GM19397 (cell line): ENCODE measurements around the gene TLK1.
"Not testable (repeated sequence)": the region's sequence is repeated elsewhere in the genome, so short reads cannot be mapped to it uniquely, and the experiment has no call there.

Experiments used
- ATAC-seq: cut with Tn5 transposase; IDR thresholded peaks from one replicate; pipeline ENCODE4 v1.9.1; 2021; ENCODE audit warnings: mild to moderate bottlenecking, moderate library complexity; ENCODE audit not compliant: unreplicated experiment

TLK1 gene

GRCh38 chr2:171146071-171146470 is 14.6 kb downstream of the TLK1 start:
- ATAC-seq: no peak

DNA sequence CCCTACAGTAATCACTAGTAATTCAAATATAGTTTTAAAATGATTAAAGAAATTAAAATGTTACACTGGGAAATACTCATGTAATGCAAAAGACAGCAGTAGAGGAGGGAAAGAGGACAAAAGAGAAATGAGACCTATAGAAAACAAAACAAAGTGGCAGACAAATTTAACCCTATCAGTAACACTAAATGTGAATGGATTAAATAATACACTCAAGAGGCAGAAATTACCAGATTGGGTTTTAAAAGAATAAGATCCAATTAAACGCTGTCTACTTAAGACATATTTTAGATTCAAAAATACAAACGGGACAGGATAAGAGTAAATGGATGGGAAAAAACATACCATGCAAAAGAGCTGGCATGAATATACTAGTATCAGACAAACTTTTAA is 17.0 kb downstream of the TLK1 start:
- ATAC-seq: no peak

GRCh38 chr2:171142398-171142797 is 18.3 kb downstream of the TLK1 start:
- ATAC-seq: no peak

- ATAC-seq: no peak
Observed at GRCh38 chr2:171141320-171141719, 19.4 kb downstream of the TLK1 start.

DNA sequence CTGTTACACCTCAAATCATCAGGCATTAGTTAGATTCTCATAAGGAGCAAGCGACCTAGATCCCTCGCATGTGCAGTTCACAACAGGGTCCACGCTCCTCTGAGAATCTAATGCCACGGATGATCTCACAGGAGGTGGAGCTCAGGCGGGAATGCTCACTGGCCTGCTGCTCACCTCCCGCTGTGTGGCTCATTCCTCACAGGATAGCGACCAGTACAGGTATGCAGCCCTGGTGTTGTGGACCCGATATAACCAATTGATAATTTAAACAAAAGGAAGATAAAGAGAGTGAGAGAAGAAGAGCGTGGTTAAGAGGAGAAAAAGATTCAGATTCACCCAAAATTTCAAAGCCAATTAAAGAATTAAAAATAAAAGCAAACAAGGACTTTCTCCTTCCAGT is 20.8 kb downstream of the TLK1 start:
- no peak for ATAC-seq

DNA sequence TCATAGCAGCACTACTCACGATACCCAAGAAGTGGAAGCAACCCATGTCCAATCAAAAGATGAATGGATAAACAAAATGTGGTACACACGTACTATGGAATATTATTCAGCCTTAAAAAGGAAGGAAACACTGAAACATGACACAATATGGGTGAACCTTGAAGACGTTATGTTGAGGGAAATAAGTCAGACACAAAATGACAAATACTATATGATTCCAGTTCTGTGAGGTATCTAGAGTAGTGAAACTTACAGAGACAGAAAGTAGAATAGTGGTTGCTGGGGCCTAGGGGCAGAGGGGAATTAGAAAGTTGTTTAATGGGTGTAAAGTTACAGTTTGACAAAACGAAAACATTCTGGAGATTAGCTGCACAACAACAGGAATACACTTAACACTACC is 24.7 kb downstream of the TLK1 start:
- no peak for ATAC-seq

DNA sequence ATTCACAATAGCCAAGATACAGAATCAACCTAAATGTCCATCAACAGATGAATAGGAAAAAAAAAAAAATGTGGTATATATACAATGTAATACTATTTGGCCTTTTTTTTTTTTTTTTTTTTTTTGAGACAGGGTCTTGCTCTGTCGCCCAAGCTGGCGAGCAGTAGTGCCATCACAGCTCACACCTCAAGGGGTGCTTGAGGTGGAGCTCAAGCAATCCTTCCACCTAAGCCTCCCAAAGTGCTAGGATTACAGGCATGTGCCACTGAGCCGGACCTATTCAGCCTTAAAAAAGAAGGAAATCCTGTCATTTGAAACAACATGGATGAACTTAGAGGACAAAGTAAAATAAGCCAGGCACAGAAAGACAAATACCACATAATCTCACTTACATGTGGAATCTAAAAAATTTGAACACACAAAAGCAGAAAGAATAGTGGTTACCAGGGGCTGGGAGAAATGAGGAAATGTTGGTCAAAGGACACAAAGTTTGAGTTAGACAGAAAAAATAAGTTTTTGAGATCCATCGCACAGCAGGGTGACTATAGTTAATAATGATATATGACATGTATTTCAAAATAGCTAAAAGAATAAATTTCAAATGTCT is 26.0 kb downstream of the TLK1 start:
- ATAC-seq: no peak

DNA sequence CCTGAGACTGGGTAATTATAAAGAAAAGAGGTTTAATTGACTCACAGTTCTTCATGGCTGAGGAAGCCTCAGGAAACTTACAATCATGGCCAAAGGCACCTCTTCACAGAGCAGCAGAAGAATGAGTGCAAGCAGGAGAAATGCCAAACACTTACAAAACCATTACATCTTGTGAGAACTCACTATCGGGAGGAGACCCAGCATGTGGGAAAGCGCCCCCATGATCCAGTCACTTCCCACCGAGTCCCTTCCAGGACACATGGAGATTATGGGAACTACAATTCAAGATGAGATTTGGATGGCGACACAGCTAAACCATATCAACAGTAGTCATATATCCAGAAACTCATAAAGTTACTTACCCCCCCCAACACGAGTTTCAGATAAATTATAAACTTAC is 28.6 kb downstream of the TLK1 start:
- no peak for ATAC-seq

- no peak for ATAC-seq
Observed at GRCh38 chr2:171128461-171128860, 32.2 kb downstream of the TLK1 start.

DNA sequence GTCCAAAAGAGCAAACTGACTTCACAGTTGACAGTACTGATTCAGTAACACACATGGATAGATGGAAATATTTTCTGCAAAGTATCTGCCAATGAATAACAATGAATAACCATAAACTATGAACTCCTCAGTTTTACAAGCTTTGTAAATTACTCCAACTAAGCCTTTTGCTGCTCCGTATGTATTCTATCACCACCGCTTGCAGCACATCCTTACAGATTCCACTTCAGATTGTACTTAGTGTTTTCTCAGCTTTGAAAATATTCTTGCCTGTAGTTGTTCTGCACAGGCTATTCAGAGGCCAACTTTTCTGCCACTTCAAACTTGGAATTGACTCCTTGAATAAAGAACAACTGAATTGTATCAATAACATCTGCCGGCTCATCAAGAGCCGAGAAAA is 36.2 kb downstream of the TLK1 start:
- no peak for ATAC-seq

DNA sequence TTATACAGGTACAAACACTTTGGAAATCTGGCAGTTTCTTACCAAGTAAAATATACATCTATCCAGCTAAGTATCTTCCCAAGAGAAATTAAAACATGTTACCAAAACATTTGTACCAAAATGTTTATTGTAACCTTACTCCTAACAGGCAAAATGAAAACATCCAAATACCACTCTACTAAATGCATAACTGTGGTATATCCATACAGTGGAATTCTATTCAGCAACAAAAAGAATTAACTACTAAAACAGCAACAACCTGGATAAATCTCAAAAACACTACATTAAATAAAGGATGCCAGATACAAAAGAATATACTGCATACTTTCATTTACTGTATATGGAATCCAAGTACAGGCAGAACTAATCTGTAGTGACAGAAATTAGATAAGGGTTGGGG is 51.1 kb downstream of the TLK1 start:
- no peak for ATAC-seq

DNA sequence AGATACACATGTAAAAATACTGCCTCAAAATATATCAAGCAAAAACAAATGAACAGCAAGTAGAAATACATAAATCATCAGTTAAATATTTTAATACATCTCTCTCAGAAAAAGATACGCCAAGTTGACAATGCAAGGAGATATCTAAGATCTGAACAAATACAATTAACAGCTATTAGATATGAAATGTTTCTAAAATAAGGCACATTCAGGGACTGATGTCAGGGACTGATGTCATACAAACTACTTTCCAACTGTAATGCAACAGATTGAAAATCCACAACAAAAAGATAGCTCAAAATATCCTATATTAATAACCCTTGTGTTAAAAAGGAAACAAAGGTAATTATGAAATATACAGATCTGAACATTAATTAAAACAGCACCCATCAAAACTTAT is 51.7 kb downstream of the TLK1 start:
- ATAC-seq: no peak

- no peak for ATAC-seq
Observed at GRCh38 chr2:171107803-171108202, 52.9 kb downstream of the TLK1 start.

GRCh38 chr2:171104379-171104778 is 56.3 kb downstream of the TLK1 start:
- ATAC-seq: no peak

DNA sequence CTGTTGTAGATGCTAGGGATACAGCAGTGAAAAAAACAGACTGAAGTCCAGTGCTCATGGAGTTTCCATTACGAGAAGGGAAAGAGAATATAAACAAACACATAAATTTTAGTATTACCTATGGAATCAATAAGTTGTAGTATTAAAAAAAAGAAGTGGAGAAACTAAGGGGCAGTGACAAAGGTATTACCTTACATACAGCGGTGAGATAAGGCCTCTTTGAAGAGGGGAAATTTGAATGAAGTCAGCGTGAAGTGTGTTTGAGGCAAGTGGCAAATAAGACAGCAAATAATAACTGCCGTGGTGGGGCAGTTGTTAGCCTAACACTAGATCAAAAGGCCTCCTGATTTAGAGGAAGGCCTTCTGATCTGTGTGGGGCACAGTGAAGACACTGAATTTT is 57.9 kb downstream of the TLK1 start:
- no peak for ATAC-seq

- ATAC-seq: no peak
Observed at GRCh38 chr2:171100370-171100769, 60.3 kb downstream of the TLK1 start.

- no peak for ATAC-seq
Observed at GRCh38 chr2:171098607-171099006, 62.1 kb downstream of the TLK1 start.

DNA sequence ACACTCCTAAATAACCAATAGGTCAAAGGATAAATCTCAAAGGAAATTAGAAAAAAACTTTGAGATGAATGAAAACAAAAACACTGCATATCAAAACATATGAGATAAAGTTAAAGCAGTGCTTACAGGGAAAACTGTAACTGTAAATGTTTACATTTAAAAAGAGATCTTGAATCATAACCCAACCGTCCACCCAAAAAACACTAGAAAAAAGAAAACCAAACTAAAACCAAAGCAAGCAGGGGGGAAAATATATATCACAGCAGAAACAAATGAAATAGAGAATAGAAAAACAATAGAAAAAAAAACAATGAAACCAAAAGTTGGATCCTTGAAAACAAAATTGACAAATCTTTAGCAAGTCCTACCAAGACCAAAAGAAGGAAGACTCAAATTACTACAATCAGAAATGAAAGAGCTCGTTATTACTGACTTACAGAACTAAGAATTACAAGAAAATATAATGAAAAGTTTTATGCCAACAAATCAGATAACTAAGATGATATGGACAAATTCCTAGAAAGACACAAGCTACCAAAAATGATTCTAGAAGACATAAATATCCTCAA is 65.6 kb downstream of the TLK1 start:
- no peak for ATAC-seq

DNA sequence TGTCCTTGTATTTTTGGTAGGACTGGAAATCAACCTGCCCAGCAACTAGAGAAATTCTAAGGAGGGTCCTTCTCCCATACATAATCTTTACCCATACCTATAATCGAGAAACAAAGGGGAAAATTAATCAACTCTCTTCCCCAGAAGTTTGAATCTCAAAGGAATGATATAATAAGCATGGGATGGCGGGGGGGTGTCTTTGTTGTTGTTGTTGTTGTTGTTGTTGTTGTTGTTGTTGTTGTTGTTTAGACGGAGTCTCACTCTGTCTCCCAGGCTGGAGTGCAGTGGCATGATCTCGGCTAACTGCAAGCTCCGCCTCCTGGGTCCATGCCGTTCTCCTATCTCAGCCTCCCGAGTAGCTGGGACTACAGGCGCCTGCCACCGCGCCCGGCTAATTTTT is 69.2 kb downstream of the TLK1 start:
- not testable (repeated sequence) for ATAC-seq

GRCh38 chr2:171089489-171089888 is 71.2 kb downstream of the TLK1 start:
- no peak for ATAC-seq

DNA sequence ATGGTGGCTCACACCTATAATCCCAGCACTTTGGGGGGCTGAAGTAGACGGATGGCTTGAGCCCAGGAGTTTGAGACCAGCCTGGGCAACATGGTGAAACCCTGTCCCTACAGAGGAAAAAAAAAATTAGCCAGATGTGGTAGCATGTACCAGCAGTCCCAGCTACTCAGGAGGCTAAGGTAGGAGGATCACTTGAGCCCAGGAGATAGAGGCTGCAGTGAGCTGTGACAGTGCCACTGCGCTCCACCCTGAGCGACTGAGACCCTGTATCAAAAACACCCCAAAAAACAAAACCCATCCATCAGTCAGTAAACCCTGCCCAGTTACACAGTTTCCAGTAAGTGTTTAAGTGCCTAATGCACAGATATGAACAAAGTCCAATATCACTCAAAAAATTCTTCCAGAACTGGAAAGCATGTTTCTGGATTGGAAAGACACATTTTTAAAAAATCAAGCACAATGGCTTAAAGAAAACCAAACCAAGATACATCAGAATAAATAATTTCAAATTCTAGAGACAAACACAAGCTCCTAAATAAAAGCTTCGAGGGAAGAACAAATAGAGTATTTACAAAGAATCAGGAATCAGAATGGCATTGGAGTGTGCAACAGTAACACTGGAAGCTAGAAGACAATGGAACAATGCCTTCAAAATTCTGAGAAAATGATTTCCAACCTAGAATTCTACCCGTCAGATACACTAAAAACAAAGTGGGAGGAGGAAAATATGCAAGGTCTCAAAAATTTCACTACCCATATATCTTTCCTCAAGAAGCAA is 72.4 kb downstream of the TLK1 start:
- ATAC-seq: no peak

DNA sequence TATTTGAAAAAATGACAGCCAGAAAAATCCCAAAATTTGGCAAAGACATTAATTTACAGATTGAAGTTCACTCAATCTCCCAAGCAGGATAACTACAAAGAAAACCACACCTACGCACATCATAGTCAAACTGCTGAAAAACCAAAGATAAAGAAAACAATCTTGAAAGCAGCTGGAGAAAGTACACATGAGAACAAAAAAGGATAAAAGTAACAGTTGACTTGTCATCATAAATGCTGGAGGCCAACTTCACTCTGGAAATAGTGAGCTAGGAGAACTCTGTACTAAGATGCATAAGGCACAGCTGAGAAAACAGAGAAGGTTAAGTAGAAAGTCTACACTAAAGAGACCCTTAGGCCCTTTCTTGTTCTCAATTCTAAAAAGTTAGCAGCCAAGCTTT is 73.1 kb downstream of the TLK1 start:
- no peak for ATAC-seq
